GM12874 (cell line): ENCODE results near the gene LOXL1.

Experiments
- CTCF ChIP-seq: IDR thresholded peaks from 2 replicates; pipeline ENCODE4 v1.5.1; 2011; ENCODE audit warnings: low read depth, mild to moderate bottlenecking, control low read depth, low read length, moderate library complexity; ENCODE audit not compliant: insufficient read depth

Gene LOXL1

GRCh38 chr15:73886717-73887345 lies 39.4 kb upstream of the LOXL1 start:
- TF ChIP-seq CTCF: no peak

GRCh38 chr15:73887481-73887880 lies 38.8 kb upstream of the LOXL1 start:
- TF ChIP-seq CTCF: no peak

- TF ChIP-seq CTCF: no peak
These were observed 37.8 kb upstream of the LOXL1 start for GRCh38 chr15:73888224-73889041.

- no peak for TF ChIP-seq CTCF
These were observed 37.1 kb upstream of the LOXL1 start for GRCh38 chr15:73889053-73889761.

GRCh38 chr15:73889762-73890124 lies 36.5 kb upstream of the LOXL1 start:
- no peak for TF ChIP-seq CTCF

GRCh38 chr15:73891328-73892315 lies 34.6 kb upstream of the LOXL1 start:
- TF ChIP-seq CTCF: no peak
